H9 (cell line): Measurements from ENCODE around the gene CTNNA3. TPM values are rescaled to one million over a fixed set of nuclear protein-coding genes. Genes with fewer than 3 reads are reported as not detected.

Source experiments
- DNase-seq: peaks from one replicate; pipeline ENCODE4 v3.0.0-alpha.2; 2017
- H2AFZ ChIP-seq: one replicate; pipeline ENCODE4 v1.6.1; 2013; ENCODE audit warnings: mild to moderate bottlenecking, low read length, control low read depth, moderate library complexity
- H2AK5ac ChIP-seq: 2 replicates; pipeline ENCODE4 v1.6.1; 2013; ENCODE audit warnings: low read length, control low read depth, mixed read lengths; ENCODE audit not compliant: insufficient read length
- H2BK120ac ChIP-seq: one replicate; pipeline ENCODE4 v1.6.1; 2013; ENCODE audit warnings: low read depth, mild to moderate bottlenecking, low read length, control low read depth, inconsistent platforms; ENCODE audit not compliant: poor library complexity, severe bottlenecking
- H2BK12ac ChIP-seq: 2 replicates; pipeline ENCODE4 v1.6.1; 2013; ENCODE audit warnings: low read length, control low read depth, mixed read lengths, low read depth; ENCODE audit not compliant: insufficient read length
- H2BK15ac ChIP-seq: 2 replicates; pipeline ENCODE4 v1.6.1; 2013; ENCODE audit warnings: low read depth, low read length, control low read depth
- H2BK20ac ChIP-seq: one replicate; pipeline ENCODE4 v1.6.1; 2013; ENCODE audit warnings: low read depth, mild to moderate bottlenecking, low read length, control low read depth, inconsistent platforms; ENCODE audit not compliant: poor library complexity, severe bottlenecking
- H2BK5ac ChIP-seq: 2 replicates; pipeline ENCODE4 v1.6.1; 2013; ENCODE audit warnings: low read length, control low read depth, mixed read lengths; ENCODE audit not compliant: insufficient read length
- H3K14ac ChIP-seq: 2 replicates; pipeline ENCODE4 v1.6.1; 2013; ENCODE audit warnings: low read length, control low read depth; ENCODE audit not compliant: insufficient read depth
- H3K18ac ChIP-seq: 2 replicates; pipeline ENCODE4 v1.6.1; 2013; ENCODE audit warnings: low read depth, mild to moderate bottlenecking, mixed read lengths, low read length, control low read depth; ENCODE audit not compliant: insufficient read length
- H3K23ac ChIP-seq: 2 replicates; pipeline ENCODE4 v1.6.1; 2013; ENCODE audit warnings: low read length, control low read depth, mixed read lengths, low read depth; ENCODE audit not compliant: insufficient read length
- H3K23me2 ChIP-seq: 2 replicates; pipeline ENCODE4 v1.6.1; 2013; ENCODE audit warnings: low read depth, mild to moderate bottlenecking, mixed read lengths, low read length, control low read depth; ENCODE audit not compliant: insufficient read length, poor library complexity, severe bottlenecking
- H3K27ac ChIP-seq: 2 replicates; pipeline ENCODE4 v1.5.1; 2013; ENCODE audit warnings: low read length, control low read depth, mixed read lengths, low read depth; ENCODE audit not compliant: insufficient read length
- H3K27me3 ChIP-seq: 2 replicates; pipeline ENCODE4 v1.6.1; 2013; ENCODE audit warnings: low read length, control low read depth, inconsistent platforms; ENCODE audit not compliant: insufficient read depth
- H3K4ac ChIP-seq: 2 replicates; pipeline ENCODE4 v1.6.1; 2013; ENCODE audit warnings: low read depth, mild to moderate bottlenecking, control low read depth, inconsistent platforms, low read length, moderate library complexity
- H3K4me1 ChIP-seq: 2 replicates; pipeline ENCODE4 v1.6.1; 2013; ENCODE audit warnings: low read length, control low read depth, inconsistent platforms; ENCODE audit not compliant: insufficient read depth
- H3K4me2 ChIP-seq: 2 replicates; pipeline ENCODE4 v1.6.1; 2013; ENCODE audit warnings: low read length, control low read depth, mixed read lengths; ENCODE audit not compliant: insufficient read length, insufficient read depth
- H3K56ac ChIP-seq: 2 replicates; pipeline ENCODE4 v1.6.1; 2013; ENCODE audit warnings: low read depth, mild to moderate bottlenecking, mixed read lengths, low read length, control low read depth; ENCODE audit not compliant: insufficient read length
- H3K79me1 ChIP-seq: 2 replicates; pipeline ENCODE4 v1.6.1; 2013; ENCODE audit warnings: low read depth, mild to moderate bottlenecking, moderate library complexity, low read length, control low read depth, inconsistent platforms; ENCODE audit not compliant: insufficient read depth, poor library complexity, severe bottlenecking
- H3K79me2 ChIP-seq: 2 replicates; pipeline ENCODE4 v1.6.1; 2013; ENCODE audit warnings: low read length, control low read depth, inconsistent platforms; ENCODE audit not compliant: insufficient read depth
- H3K9ac ChIP-seq: 2 replicates; pipeline ENCODE4 v1.6.1; 2013; ENCODE audit warnings: low read length, control low read depth, mixed read lengths; ENCODE audit not compliant: insufficient read length; ENCODE audit errors: extremely low read depth
- H3K9me3 ChIP-seq: one replicate; pipeline ENCODE4 v1.6.1; 2013; ENCODE audit warnings: low read depth, low read length, inconsistent platforms; ENCODE audit not compliant: control insufficient read depth
- H3T11ph ChIP-seq: one replicate; pipeline ENCODE4 v1.6.1; 2013; ENCODE audit warnings: mild to moderate bottlenecking, low read length, control low read depth, inconsistent platforms
- H4K20me1 ChIP-seq: one replicate; pipeline ENCODE4 v1.6.1; 2013; ENCODE audit not compliant: control insufficient read depth, insufficient read length, insufficient read depth
- H4K5ac ChIP-seq: 2 replicates; pipeline ENCODE4 v1.6.1; 2013; ENCODE audit warnings: low read depth, mild to moderate bottlenecking, mixed read lengths, low read length, control low read depth; ENCODE audit not compliant: insufficient read length
- H4K8ac ChIP-seq: replicated peaks from 2 replicates; pipeline ENCODE4 v1.6.1; 2013; ENCODE audit warnings: low read length, control low read depth, mixed read lengths, low read depth; ENCODE audit not compliant: insufficient read length
- H4K91ac ChIP-seq: 2 replicates; pipeline ENCODE4 v1.6.1; 2013; ENCODE audit warnings: low read depth, mild to moderate bottlenecking, moderate library complexity, mixed read lengths, low read length, control low read depth; ENCODE audit not compliant: insufficient read length
- H3K27ac Mint-ChIP-seq, 3 experiments: 2 replicates in 2 of 3; 3 replicates in 1 of 3; pipeline ENCODE4 v1.8.0; 2020 to 2021; ENCODE audit warnings: mixed read lengths in 3 of 3, mild to moderate bottlenecking in 1 of 3, moderate library complexity in 1 of 3
- H3K27me3 Mint-ChIP-seq: 2 replicates; pipeline ENCODE4 v1.8.0; 2021; ENCODE audit warnings: low read depth, mild to moderate bottlenecking, moderate library complexity, mixed read lengths
- H3K36me3 Mint-ChIP-seq, 3 experiments: 2 replicates in 2 of 3; 3 replicates in 1 of 3; pipeline ENCODE4 v1.8.0; 2020 to 2021; ENCODE audit warnings: low read depth in 3 of 3, mixed read lengths in 3 of 3; ENCODE audit not compliant: insufficient read depth in 1 of 3
- H3K4me1 Mint-ChIP-seq, 2 experiments: 2 replicates each; pipeline ENCODE4 v1.8.0; 2020; ENCODE audit warnings: mixed read lengths in 2 of 2
- H3K4me3 Mint-ChIP-seq, 2 experiments: 2 replicates in 1 of 2; 3 replicates in 1 of 2; pipeline ENCODE4 v1.8.0; 2020 to 2021; ENCODE audit warnings: mild to moderate bottlenecking in 2 of 2, mixed read lengths in 2 of 2, moderate library complexity in 1 of 2
- H3K9me3 Mint-ChIP-seq, 2 experiments: 2 replicates in 1 of 2; 3 replicates in 1 of 2; pipeline ENCODE4 v1.8.0; 2020; ENCODE audit warnings: mild to moderate bottlenecking in 2 of 2, mixed read lengths in 2 of 2, moderate library complexity in 1 of 2
- WGBS: extraction: QIAGEN DNeasy Blood & Tissue Kit; methylation state at CpG from one replicate; pipeline ENCODE4 v1.1.7; 2013; ENCODE audit warnings: missing lambda C conversion rate, low lambda C conversion rate, mixed read lengths; ENCODE audit not compliant: insufficient read length; ENCODE audit errors: extremely low coverage; 5-methylcytosine and 5-hydroxymethylcytosine counted together
- total RNA-seq: library from RNA; stranded (reverse); gene quantifications from 2 replicates; pipeline ENCODE4 v1.2.1, GENCODE V29; 2021
- TF ChIP-seq, protein P1 (sequence below): fragments of 200-600 bp; sonication (generic); conservative IDR thresholded peaks from 3 replicates; pipeline ENCODE4 v1.8.0; 2021; ENCODE audit warnings: antibody characterized with exemption, mild to moderate bottlenecking

Gene CTNNA3
- total RNA-seq, 1 experiment from 2014 or later: 3.3 TPM

DNA sequence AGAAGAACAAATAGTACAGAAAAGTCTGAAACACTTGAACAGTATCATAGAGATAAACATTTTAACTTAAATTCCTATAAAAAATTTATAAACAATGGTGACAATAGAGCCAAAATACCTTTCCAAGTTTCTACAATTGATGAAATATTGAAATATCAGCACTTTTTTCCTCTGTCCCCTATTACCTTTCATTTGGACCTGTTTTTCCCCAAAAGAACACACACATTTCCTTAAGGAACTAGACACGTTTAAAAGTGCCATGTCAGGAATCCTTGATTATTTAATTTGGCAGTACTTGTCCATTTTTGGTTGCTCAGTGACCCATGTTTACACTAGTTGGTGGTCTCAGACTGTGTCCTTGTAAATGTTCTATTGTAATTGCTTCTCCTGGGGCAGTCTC lies 162.6 kb downstream of the CTNNA3 start:
- no peak overlapping the region for H2AFZ ChIP-seq
- no peaks in the 10 kb centered on the region for H3K79me2 ChIP-seq
- H3K9me3 Mint-ChIP-seq: peaks cover 17 to 21% of the 10 kb centered on the region in 2 experiments
- no peak overlapping the region for H4K91ac ChIP-seq
- H3K36me3 Mint-ChIP-seq: peaks cover 3 to 15% (median 11%) of the 10 kb centered on the region in 3 experiments; a peak in 6 of 7 replicates
- no peak overlapping the region for H3K9ac ChIP-seq
- no peaks in the 10 kb centered on the region for H3K23me2 ChIP-seq
- no peak for DNase-seq
- H3K4me1 Mint-ChIP-seq: peaks cover 4 to 6% of the 10 kb centered on the region in 2 experiments; a peak in 2 of 4 replicates
- no peak overlapping the region; a peak in 1 of 7 replicates for H3K27ac Mint-ChIP-seq
- no peaks in the 10 kb centered on the region for H4K20me1 ChIP-seq
- WGBS: no CpG with 5 or more reads among the region's 1 CpG
- no peak overlapping the region for H4K5ac ChIP-seq
- no peaks in the 10 kb centered on the region for H3K79me1 ChIP-seq
- no peak overlapping the region for H3K27ac ChIP-seq
- H3K4me1 ChIP-seq: no peaks in the 10 kb centered on the region
- H2BK5ac ChIP-seq: no peak overlapping the region
- H2BK15ac ChIP-seq: no peak overlapping the region
- H3K27me3 Mint-ChIP-seq: no peaks in the 10 kb centered on the region
- no peak overlapping the region for H3K4ac ChIP-seq
- H4K8ac ChIP-seq: no peak overlapping the region
- no peaks in the 10 kb centered on the region for H3K9me3 ChIP-seq
- TF ChIP-seq, protein P1, sequence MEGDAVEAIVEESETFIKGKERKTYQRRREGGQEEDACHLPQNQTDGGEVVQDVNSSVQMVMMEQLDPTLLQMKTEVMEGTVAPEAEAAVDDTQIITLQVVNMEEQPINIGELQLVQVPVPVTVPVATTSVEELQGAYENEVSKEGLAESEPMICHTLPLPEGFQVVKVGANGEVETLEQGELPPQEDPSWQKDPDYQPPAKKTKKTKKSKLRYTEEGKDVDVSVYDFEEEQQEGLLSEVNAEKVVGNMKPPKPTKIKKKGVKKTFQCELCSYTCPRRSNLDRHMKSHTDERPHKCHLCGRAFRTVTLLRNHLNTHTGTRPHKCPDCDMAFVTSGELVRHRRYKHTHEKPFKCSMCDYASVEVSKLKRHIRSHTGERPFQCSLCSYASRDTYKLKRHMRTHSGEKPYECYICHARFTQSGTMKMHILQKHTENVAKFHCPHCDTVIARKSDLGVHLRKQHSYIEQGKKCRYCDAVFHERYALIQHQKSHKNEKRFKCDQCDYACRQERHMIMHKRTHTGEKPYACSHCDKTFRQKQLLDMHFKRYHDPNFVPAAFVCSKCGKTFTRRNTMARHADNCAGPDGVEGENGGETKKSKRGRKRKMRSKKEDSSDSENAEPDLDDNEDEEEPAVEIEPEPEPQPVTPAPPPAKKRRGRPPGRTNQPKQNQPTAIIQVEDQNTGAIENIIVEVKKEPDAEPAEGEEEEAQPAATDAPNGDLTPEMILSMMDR: no peak
- no peak overlapping the region for H2BK120ac ChIP-seq
- no peak overlapping the region for H3K56ac ChIP-seq
- H3T11ph ChIP-seq: no peak overlapping the region
- no peak overlapping the region for H2AK5ac ChIP-seq
- no peak overlapping the region for H3K14ac ChIP-seq
- no peak overlapping the region for H3K18ac ChIP-seq
- H3K4me3 Mint-ChIP-seq: no peak overlapping the region
- no peak overlapping the region for H2BK20ac ChIP-seq
- no peaks in the 10 kb centered on the region for H3K27me3 ChIP-seq
- no peak overlapping the region for H3K23ac ChIP-seq
- no peak overlapping the region for H2BK12ac ChIP-seq
- no peak overlapping the region for H3K4me2 ChIP-seq
